K562 (cell line): ENCODE data around the gene ACSS1.

Source experiments
- CBFA2T3 ChIP-seq: fragments of 450-650 bp; IDR thresholded peaks from 2 replicates; pipeline ENCODE4 v1.6.1; 2017
- NFYB ChIP-seq: IDR thresholded peaks from 2 replicates; pipeline ENCODE4 v1.6.1; 2011; ENCODE audit warnings: mild to moderate bottlenecking, moderate library complexity; ENCODE audit not compliant: insufficient read length; ENCODE audit errors: extremely low read depth

DNA sequence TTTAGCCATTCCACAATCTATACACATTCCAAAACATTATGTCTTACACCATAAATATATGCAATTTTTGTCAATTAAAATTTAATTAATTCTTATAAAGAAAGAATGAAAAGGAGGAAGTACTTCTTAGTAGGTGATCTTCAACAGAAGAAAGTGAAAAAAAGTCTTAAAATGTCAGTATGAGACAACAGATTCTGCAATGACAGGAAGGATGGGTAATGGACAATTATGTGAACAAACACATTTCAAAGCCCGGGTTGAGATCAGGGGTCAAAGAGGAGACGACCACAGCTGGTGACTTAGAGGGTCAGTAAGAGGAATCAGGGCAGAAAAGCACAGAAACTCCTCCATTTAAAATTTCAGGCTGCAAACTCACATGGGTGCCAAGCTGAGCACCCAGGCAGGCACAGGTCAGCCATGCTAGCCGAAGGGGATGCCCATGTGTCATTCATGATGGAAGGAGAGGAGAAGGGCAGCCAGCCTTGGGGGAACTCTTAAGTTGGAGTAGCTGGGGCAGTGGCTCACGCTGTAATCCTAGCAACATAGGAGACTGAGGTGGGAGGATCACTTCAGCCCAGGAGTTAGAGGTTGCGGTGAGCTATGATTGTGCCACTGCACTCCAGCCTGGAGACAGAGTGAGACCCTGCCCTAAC, 13.0 kb upstream of the ACSS1 start:
- TF ChIP-seq NFYB (no peak), CBFA2T3 (no peak)
